Skeletal muscle tissue (tissue), 4 donors: Measurements from ENCODE around the gene TPST1. TPM values are rescaled to one million over a fixed set of nuclear protein-coding genes. Genes with fewer than 3 reads are reported as not detected.

Source experiments
- H3K27ac ChIP-seq: one replicate; pipeline ENCODE4 v1.7.0; 2013; ENCODE audit warnings: mild to moderate bottlenecking, low read depth, low read length, inconsistent platforms
- H3K27me3 ChIP-seq, 3 donors: one replicate each; pipeline ENCODE4 v1.7.0; 2013; ENCODE audit warnings: low read length in 3 of 3; ENCODE audit not compliant: control insufficient read depth in 3 of 3, insufficient read depth in 3 of 3
- H3K36me3 ChIP-seq, 3 donors: one replicate each; pipeline ENCODE4 v1.7.0; 2013; ENCODE audit warnings: low read length in 3 of 3; ENCODE audit not compliant: control insufficient read depth in 3 of 3, insufficient read depth in 3 of 3
- H3K4me1 ChIP-seq, 3 donors: one replicate each; pipeline ENCODE4 v1.7.0; 2013; ENCODE audit warnings: low read length in 3 of 3, mild to moderate bottlenecking in 3 of 3; ENCODE audit not compliant: control insufficient read depth in 3 of 3, insufficient read depth in 3 of 3
- H3K4me3 ChIP-seq, 3 donors: one replicate each; pipeline ENCODE4 v1.7.0; 2013; ENCODE audit warnings: low read length in 3 of 3
- H3K9ac ChIP-seq, 3 donors: one replicate each; pipeline ENCODE4 v1.7.0; 2013; ENCODE audit warnings: low read length in 3 of 3, mild to moderate bottlenecking in 3 of 3, moderate library complexity in 2 of 3, low read depth in 1 of 3
- H3K9me3 ChIP-seq, 3 donors: one replicate each; pipeline ENCODE4 v1.7.0; 2013; ENCODE audit warnings: low read length in 3 of 3; ENCODE audit not compliant: control insufficient read depth in 3 of 3
- total RNA-seq: library from RNA; depleted of rRNA; stranded (reverse); fragments of >200 nt; gene quantifications from one replicate; pipeline ENCODE4 v1.2.3, GENCODE V29; 2014
- donor health status: Osteomylitis.

The TPST1 gene
- total RNA-seq, 1 donor from 2014 or later: 39.7 TPM

GRCh38 chr7:66276363-66276762, 71.2 kb downstream of the TPST1 start:
- no peak overlapping the region for H3K4me3 ChIP-seq
- no peaks in the 10 kb centered on the region for H3K36me3 ChIP-seq
- no peaks in the 10 kb centered on the region for H3K9me3 ChIP-seq
- no peak overlapping the region for H3K27ac ChIP-seq
- H3K4me1 ChIP-seq: no peaks in the 10 kb centered on the region
- no peak overlapping the region for H3K9ac ChIP-seq
- no peaks in the 10 kb centered on the region for H3K27me3 ChIP-seq

DNA sequence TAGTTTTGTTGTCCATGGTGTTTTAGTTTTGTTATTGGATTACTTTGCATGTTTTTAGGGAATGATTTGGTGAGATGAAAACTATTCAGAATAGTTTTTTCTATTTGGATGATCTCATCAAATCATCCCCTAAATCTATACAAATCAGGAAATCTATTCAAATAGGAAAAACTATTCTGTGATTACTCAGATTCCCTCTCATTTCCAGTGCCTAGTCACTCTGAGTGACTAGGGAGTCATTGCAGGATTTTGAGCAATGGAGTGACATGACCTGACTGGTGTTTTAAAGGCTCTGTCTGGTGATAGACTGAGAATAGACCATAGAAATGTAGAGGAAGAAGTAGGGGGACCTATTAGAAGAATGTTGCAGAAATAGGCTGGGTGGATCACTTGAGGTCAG, 72.4 kb downstream of the TPST1 start:
- Histone ChIP-seq H3K9me3 (no peaks in the 10 kb centered on the region), H3K9ac (no peak overlapping the region), H3K36me3 (no peaks in the 10 kb centered on the region), H3K27me3 (no peaks in the 10 kb centered on the region), H3K4me3 (no peak overlapping the region), H3K4me1 (peaks cover 0 to 3% (median 0%) of the 10 kb centered on the region in 3 donors), H3K27ac (no peak overlapping the region)

DNA sequence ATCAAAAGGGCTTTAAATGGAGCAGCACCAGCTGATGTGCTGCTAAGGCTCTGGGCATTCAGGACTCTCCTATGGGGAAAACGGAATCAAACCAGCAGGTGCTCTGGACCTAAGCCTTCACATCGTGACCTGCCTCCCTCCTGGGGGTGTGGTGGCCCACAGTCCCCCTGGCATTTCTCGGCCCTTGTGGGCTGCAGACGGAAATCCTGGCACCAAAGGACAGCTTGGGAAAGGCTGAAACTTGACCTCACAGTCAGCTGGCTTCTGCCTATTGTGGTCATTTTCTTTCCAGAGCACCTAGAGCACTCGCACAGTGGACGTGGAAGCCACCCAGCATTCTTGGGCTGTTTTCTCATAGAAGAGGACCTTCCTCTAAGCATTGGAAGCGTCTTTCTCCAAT, 74.8 kb downstream of the TPST1 start:
- Histone ChIP-seq H3K4me3 (no peak overlapping the region), H3K4me1 (peaks cover 0 to 3% (median 0%) of the 10 kb centered on the region in 3 donors), H3K9me3 (no peaks in the 10 kb centered on the region)

GRCh38 chr7:66281678-66282590, 76.8 kb downstream of the TPST1 start:
- H3K9ac ChIP-seq: no peak overlapping the region
- no peaks in the 10 kb centered on the region for H3K27me3 ChIP-seq
- H3K4me3 ChIP-seq: peak overlapping the region in 1 of 3 donors; percentile 9
- H3K27ac ChIP-seq: peak overlapping the region; percentile 27
- H3K9me3 ChIP-seq: no peaks in the 10 kb centered on the region
- H3K36me3 ChIP-seq: no peaks in the 10 kb centered on the region
- H3K4me1 ChIP-seq: peaks cover 0 to 3% (median 0%) of the 10 kb centered on the region in 3 donors

More for the DNA sequence above, 74.8 kb downstream of the TPST1 start:
- Histone ChIP-seq H3K9ac (no peak overlapping the region), H3K36me3 (no peaks in the 10 kb centered on the region), H3K27me3 (no peaks in the 10 kb centered on the region), H3K27ac (no peak overlapping the region)

DNA sequence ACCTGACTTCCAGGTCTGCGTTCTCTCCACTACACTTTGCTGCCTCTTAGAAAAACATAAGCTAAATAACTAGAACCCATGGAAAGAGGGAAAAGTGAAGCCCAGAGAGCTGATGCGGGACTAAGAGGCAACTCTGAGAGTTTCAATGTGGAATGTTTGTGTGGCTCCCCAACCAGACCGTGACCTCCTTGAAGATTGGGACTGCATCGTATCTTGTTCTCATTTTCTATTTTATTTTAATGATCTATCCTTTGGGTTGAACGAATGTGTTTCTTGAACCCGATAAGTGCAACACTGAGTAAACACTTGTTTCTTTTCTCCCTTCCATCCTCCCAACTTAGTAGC, 77.4 kb downstream of the TPST1 start:
- H3K27me3 ChIP-seq: no peaks in the 10 kb centered on the region
- H3K36me3 ChIP-seq: no peaks in the 10 kb centered on the region
- H3K4me3 ChIP-seq: no peak overlapping the region
- H3K4me1 ChIP-seq: peaks cover 0 to 3% (median 0%) of the 10 kb centered on the region in 3 donors
- no peak overlapping the region for H3K9ac ChIP-seq
- H3K27ac ChIP-seq: peak overlapping the region; percentile 27
- no peaks in the 10 kb centered on the region for H3K9me3 ChIP-seq

DNA sequence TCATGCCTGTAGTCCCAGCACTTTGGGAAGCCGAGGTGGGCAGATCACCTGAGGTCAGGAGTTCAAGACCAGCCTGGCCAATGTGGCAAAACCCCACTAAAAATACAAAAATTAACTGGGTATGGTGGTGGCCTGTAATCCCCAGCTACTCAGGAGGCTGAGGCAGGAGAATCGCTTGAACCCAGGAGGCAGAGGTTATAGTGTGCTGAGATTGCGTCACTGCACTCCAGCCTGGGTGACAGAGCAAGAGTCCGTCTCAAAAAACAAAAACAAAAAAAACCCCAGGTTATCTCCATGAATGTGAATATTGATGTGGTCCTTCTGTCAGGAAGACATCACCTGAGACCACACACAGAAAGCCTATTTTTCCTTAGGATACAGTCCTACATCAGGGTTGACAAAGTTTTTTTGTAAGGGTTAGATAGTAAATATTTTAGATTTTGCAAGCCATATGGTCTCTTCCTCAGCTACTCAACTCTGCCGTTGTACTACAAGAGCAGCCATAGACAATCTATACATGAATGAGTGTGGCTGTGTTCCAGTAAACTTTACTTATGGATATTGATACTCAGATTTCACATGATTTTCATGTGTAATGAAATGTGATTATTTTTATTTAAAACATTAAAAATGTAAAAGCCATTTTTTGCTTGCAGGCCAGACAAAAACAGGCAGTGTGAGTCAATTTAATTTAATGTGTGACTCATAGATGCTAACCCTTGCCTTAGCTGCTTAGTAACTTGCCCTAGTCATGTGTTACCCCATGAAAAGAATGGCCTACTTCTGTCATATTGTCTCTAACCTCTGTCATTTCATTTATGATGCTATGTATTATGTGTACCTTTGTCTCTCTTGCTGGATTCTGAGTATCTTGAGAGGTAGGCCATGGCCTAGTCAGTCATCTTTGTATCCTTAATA, 78.1 kb downstream of the TPST1 start:
- H3K4me1 ChIP-seq: peaks cover 0 to 3% (median 0%) of the 10 kb centered on the region in 3 donors
- peak overlapping the region; percentile 27 for H3K27ac ChIP-seq
- H3K27me3 ChIP-seq: no peaks in the 10 kb centered on the region
- H3K36me3 ChIP-seq: no peaks in the 10 kb centered on the region
- H3K9me3 ChIP-seq: no peaks in the 10 kb centered on the region
- no peak overlapping the region for H3K9ac ChIP-seq
- H3K4me3 ChIP-seq: no peak overlapping the region

- no peaks in the 10 kb centered on the region for H3K4me1 ChIP-seq
- no peak overlapping the region for H3K4me3 ChIP-seq
- H3K9ac ChIP-seq: no peak overlapping the region
- peaks cover 0 to 9% (median 0%) of the 10 kb centered on the region in 3 donors for H3K9me3 ChIP-seq
- no peaks in the 10 kb centered on the region for H3K36me3 ChIP-seq
- no peak overlapping the region for H3K27ac ChIP-seq
- H3K27me3 ChIP-seq: no peaks in the 10 kb centered on the region
Measured at GRCh38 chr7:66296001-66296521, 90.9 kb downstream of the TPST1 start.

GRCh38 chr7:66296557-66296956, 91.4 kb downstream of the TPST1 start:
- Histone ChIP-seq H3K27ac (no peak overlapping the region), H3K9ac (no peak overlapping the region), H3K36me3 (no peaks in the 10 kb centered on the region), H3K27me3 (no peaks in the 10 kb centered on the region), H3K4me1 (no peaks in the 10 kb centered on the region), H3K4me3 (no peak overlapping the region), H3K9me3 (peaks cover 0 to 9% (median 0%) of the 10 kb centered on the region in 3 donors)

DNA sequence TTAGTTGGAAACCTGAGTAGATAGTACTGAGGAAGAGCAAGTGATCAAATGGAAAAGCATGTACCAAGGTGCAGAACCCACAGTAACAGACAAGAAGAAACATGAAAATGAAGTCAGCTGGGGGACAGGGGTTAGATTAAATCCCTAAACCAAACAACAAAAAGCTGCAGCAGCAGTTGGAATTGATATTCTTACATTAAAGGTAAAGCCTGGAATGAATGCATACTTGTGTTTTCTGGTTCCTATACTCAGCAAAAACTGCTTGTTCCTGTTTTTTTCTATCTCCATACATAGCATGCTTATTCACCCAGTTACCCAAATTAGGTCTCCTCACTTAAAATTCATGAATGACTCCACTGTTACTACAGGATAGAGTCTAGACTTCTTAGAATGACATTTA, 92.4 kb downstream of the TPST1 start:
- H3K9ac ChIP-seq: no peak overlapping the region
- H3K36me3 ChIP-seq: no peaks in the 10 kb centered on the region
- no peaks in the 10 kb centered on the region for H3K4me1 ChIP-seq
- no peak overlapping the region for H3K4me3 ChIP-seq
- no peak overlapping the region for H3K27ac ChIP-seq
- H3K27me3 ChIP-seq: no peaks in the 10 kb centered on the region
- peaks cover 0 to 9% (median 0%) of the 10 kb centered on the region in 3 donors for H3K9me3 ChIP-seq
